Mesenchymal stem cell (in vitro differentiated cells and primary cell): ENCODE results near the gene NUDCD3.

Source experiments
- DNase-seq: peaks from one replicate; pipeline ENCODE4 v3.0.0-alpha.2; 2013
- H2AFZ ChIP-seq: one replicate; pipeline ENCODE4 v1.6.1; 2013; ENCODE audit warnings: low read depth, mild to moderate bottlenecking, control low read depth, inconsistent platforms, low read length, moderate library complexity
- H2AK5ac ChIP-seq: 2 replicates; pipeline ENCODE4 v1.6.1; 2013; ENCODE audit warnings: low read length, moderate library complexity, mild to moderate bottlenecking, inconsistent platforms; ENCODE audit not compliant: severe bottlenecking
- H2BK120ac ChIP-seq: one replicate; pipeline ENCODE4 v1.6.1; 2013; ENCODE audit warnings: low read depth, mild to moderate bottlenecking, inconsistent platforms, low read length, moderate library complexity
- H2BK12ac ChIP-seq, 2 experiments: one replicate each; pipeline ENCODE4 v1.6.1; 2013; ENCODE audit warnings: inconsistent platforms in 2 of 2, low read length in 2 of 2, mild to moderate bottlenecking in 2 of 2, moderate library complexity in 2 of 2, control low read depth in 1 of 2
- H2BK15ac ChIP-seq: one replicate; pipeline ENCODE4 v1.6.1; 2013; ENCODE audit warnings: mild to moderate bottlenecking, low read depth, inconsistent platforms; ENCODE audit not compliant: poor library complexity, severe bottlenecking
- H2BK5ac ChIP-seq: 2 replicates; pipeline ENCODE4 v1.6.1; 2013; ENCODE audit warnings: low read depth, mild to moderate bottlenecking, low read length, control low read depth, inconsistent platforms; ENCODE audit not compliant: poor library complexity, severe bottlenecking
- H3K14ac ChIP-seq, 2 experiments: one replicate each; pipeline ENCODE4 v1.6.1; 2013; ENCODE audit warnings: inconsistent platforms in 2 of 2, low read length in 2 of 2, control low read depth in 1 of 2, mild to moderate bottlenecking in 1 of 2, moderate library complexity in 1 of 2
- H3K18ac ChIP-seq, 2 experiments: one replicate each; pipeline ENCODE4 v1.6.1; 2013; ENCODE audit warnings: inconsistent platforms in 2 of 2, low read length in 2 of 2, control low read depth in 1 of 2, low read depth in 1 of 2, mild to moderate bottlenecking in 1 of 2
- H3K23ac ChIP-seq, 2 experiments: one replicate each; pipeline ENCODE4 v1.6.1; 2013; ENCODE audit warnings: inconsistent platforms in 2 of 2, low read length in 2 of 2, mild to moderate bottlenecking in 2 of 2, moderate library complexity in 2 of 2, control low read depth in 1 of 2
- H3K27ac ChIP-seq: 2 replicates; pipeline ENCODE4 v1.5.1; 2013; ENCODE audit warnings: mild to moderate bottlenecking, moderate library complexity, low read length, control low read depth, inconsistent platforms; ENCODE audit not compliant: poor library complexity, severe bottlenecking
- H3K27me3 ChIP-seq, 2 experiments: 2 replicates each; pipeline versions ENCODE4 v1.6.1 to v1.7.0; 2013; ENCODE audit warnings: low read length in 2 of 2, mild to moderate bottlenecking in 2 of 2, moderate library complexity in 2 of 2, control low read depth in 1 of 2, inconsistent platforms in 1 of 2; ENCODE audit not compliant: control insufficient read depth in 1 of 2, insufficient read depth in 1 of 2
- H3K36me3 ChIP-seq, 2 experiments: 2 replicates each; pipeline versions ENCODE4 v1.6.1 to v1.7.0; 2013; ENCODE audit warnings: low read length in 2 of 2, control low read depth in 1 of 2, inconsistent platforms in 1 of 2, low read depth in 1 of 2, mild to moderate bottlenecking in 1 of 2; ENCODE audit not compliant: insufficient read depth in 2 of 2, control insufficient read depth in 1 of 2
- H3K4ac ChIP-seq, 2 experiments: one replicate each; pipeline ENCODE4 v1.6.1; 2013; ENCODE audit warnings: inconsistent platforms in 2 of 2, low read length in 2 of 2, mild to moderate bottlenecking in 2 of 2, moderate library complexity in 2 of 2, control low read depth in 1 of 2, low read depth in 1 of 2
- H3K4me1 ChIP-seq: 2 replicates; pipeline ENCODE4 v1.6.1; 2013; ENCODE audit warnings: low read depth, low read length, control low read depth; ENCODE audit not compliant: control insufficient read depth, insufficient read depth
- H3K4me2 ChIP-seq: 2 replicates; pipeline ENCODE4 v1.6.1; 2013; ENCODE audit warnings: low read length, mild to moderate bottlenecking, inconsistent platforms; ENCODE audit not compliant: poor library complexity, severe bottlenecking
- H3K4me3 ChIP-seq, 2 experiments: 2 replicates each; pipeline versions ENCODE4 v1.5.1 to v1.7.0; 2013; ENCODE audit warnings: low read length in 2 of 2, mild to moderate bottlenecking in 2 of 2, control low read depth in 1 of 2, low read depth in 1 of 2; ENCODE audit not compliant: insufficient read depth in 1 of 2
- H3K79me1 ChIP-seq: replicated peaks from 2 replicates; pipeline ENCODE4 v1.6.1; 2013; ENCODE audit warnings: mild to moderate bottlenecking, control low read depth, low read length, inconsistent platforms; ENCODE audit not compliant: poor library complexity, severe bottlenecking
- H3K9ac ChIP-seq: 2 replicates; pipeline ENCODE4 v1.7.0; 2013; ENCODE audit warnings: mild to moderate bottlenecking, low read length, moderate library complexity
- H3K9me3 ChIP-seq: 2 replicates; pipeline ENCODE4 v1.7.0; 2013; ENCODE audit warnings: mild to moderate bottlenecking, low read length; ENCODE audit not compliant: control insufficient read depth
- H4K8ac ChIP-seq: one replicate; pipeline ENCODE4 v1.6.1; 2013; ENCODE audit warnings: inconsistent platforms, mild to moderate bottlenecking, low read length, moderate library complexity
- H4K91ac ChIP-seq: one replicate; pipeline ENCODE4 v1.6.1; 2013; ENCODE audit warnings: mild to moderate bottlenecking, low read length, inconsistent platforms
- WGBS: methylation state at CpG from one replicate; pipeline ENCODE4 v1.1.7; 2013; ENCODE audit warnings: mixed read lengths; 5-methylcytosine and 5-hydroxymethylcytosine counted together

NUDCD3 gene

GRCh38 chr7:44386139-44386913, 104.1 kb downstream of the NUDCD3 start:
- no peak overlapping the region for H2BK15ac ChIP-seq

GRCh38 chr7:44385434-44386138, 104.9 kb downstream of the NUDCD3 start:
- 87% methylated on average over 13 of the region's 13 CpGs for WGBS

More at GRCh38 chr7:44386139-44386913, 104.1 kb downstream of the NUDCD3 start:
- no peak overlapping the region for H3K9ac ChIP-seq
- H3K4me3 ChIP-seq = no peak overlapping the region
- H3K23ac ChIP-seq = no peak overlapping the region
- H4K8ac ChIP-seq = no peak overlapping the region
- H2AFZ ChIP-seq = no peak overlapping the region
- no peak overlapping the region for H2BK5ac ChIP-seq
- no peak overlapping the region for H3K4ac ChIP-seq
- peaks cover 65 to 68% of the 10 kb centered on the region in 2 experiments for H3K36me3 ChIP-seq
- H3K9me3 ChIP-seq = no peaks in the 10 kb centered on the region
- H2BK12ac ChIP-seq = no peak overlapping the region
- H3K27ac ChIP-seq = no peak overlapping the region
- no peak overlapping the region for H2AK5ac ChIP-seq
- peaks cover 33% of the 10 kb centered on the region for H3K4me1 ChIP-seq
- H3K18ac ChIP-seq = no peak overlapping the region
- peaks cover 33% of the 10 kb centered on the region for H3K79me1 ChIP-seq
- H2BK120ac ChIP-seq = no peak overlapping the region
- no peak overlapping the region for H3K4me2 ChIP-seq
- WGBS = 98% methylated on average over 8 of the region's 8 CpGs
- DNase-seq = no peak
- H3K27me3 ChIP-seq = no peaks in the 10 kb centered on the region
- no peak overlapping the region for H3K14ac ChIP-seq
- H4K91ac ChIP-seq = no peak overlapping the region

GRCh38 chr7:44384586-44385433, 105.6 kb downstream of the NUDCD3 start:
- no peak overlapping the region for H2BK120ac ChIP-seq
- no peak overlapping the region for H2BK15ac ChIP-seq
- H3K4me2 ChIP-seq = no peak overlapping the region
- peaks cover 54 to 63% of the 10 kb centered on the region in 2 experiments for H3K36me3 ChIP-seq
- peaks cover 48% of the 10 kb centered on the region for H3K4me1 ChIP-seq
- no peak overlapping the region for H2BK5ac ChIP-seq
- H4K8ac ChIP-seq = no peak overlapping the region
- no peaks in the 10 kb centered on the region for H3K9me3 ChIP-seq
- H2AK5ac ChIP-seq = no peak overlapping the region
- H3K14ac ChIP-seq = peak overlapping the region in 1 of 2 experiments; percentile 89
- no peaks in the 10 kb centered on the region for H3K27me3 ChIP-seq
- no peak overlapping the region for H3K27ac ChIP-seq
- H3K79me1 ChIP-seq = peaks cover 28% of the 10 kb centered on the region
- no peak overlapping the region for H3K9ac ChIP-seq
- no peak for DNase-seq
- H3K23ac ChIP-seq = no peak overlapping the region
- H4K91ac ChIP-seq = peak overlapping the region; percentile 29
- H3K18ac ChIP-seq = peak overlapping the region in 1 of 2 experiments; percentile 37
- peak overlapping the region in 1 of 2 experiments; percentile 84 for H2BK12ac ChIP-seq
- WGBS = 96% methylated on average over 17 of the region's 17 CpGs
- no peak overlapping the region for H3K4me3 ChIP-seq
- H2AFZ ChIP-seq = no peak overlapping the region
- peak overlapping the region in 1 of 2 experiments; percentile 26 for H3K4ac ChIP-seq

More at GRCh38 chr7:44385434-44386138, 104.9 kb downstream of the NUDCD3 start:
- peak; percentile 85 for DNase-seq
- H2BK12ac ChIP-seq = no peak overlapping the region
- H2AFZ ChIP-seq = no peak overlapping the region
- no peak overlapping the region for H3K4ac ChIP-seq
- no peak overlapping the region for H3K27ac ChIP-seq
- H3K4me3 ChIP-seq = no peak overlapping the region
- no peak overlapping the region for H3K14ac ChIP-seq
- H4K8ac ChIP-seq = no peak overlapping the region
- H3K4me2 ChIP-seq = no peak overlapping the region
- no peak overlapping the region for H3K9ac ChIP-seq
- no peak overlapping the region for H2BK5ac ChIP-seq
- no peak overlapping the region for H2BK120ac ChIP-seq
- H2BK15ac ChIP-seq = no peak overlapping the region
- H3K27me3 ChIP-seq = no peaks in the 10 kb centered on the region
- H3K79me1 ChIP-seq = peaks cover 29% of the 10 kb centered on the region
- no peaks in the 10 kb centered on the region for H3K9me3 ChIP-seq
- no peak overlapping the region for H3K23ac ChIP-seq
- H3K18ac ChIP-seq = no peak overlapping the region
- no peak overlapping the region for H2AK5ac ChIP-seq
- H3K36me3 ChIP-seq = peaks cover 58 to 68% of the 10 kb centered on the region in 2 experiments
- no peak overlapping the region for H4K91ac ChIP-seq
- H3K4me1 ChIP-seq = peaks cover 41% of the 10 kb centered on the region
